Neutrophil (primary cell): ENCODE measurements around the gene PREX1.

Source experiments
- H3K27ac ChIP-seq: fragments of 200-600 bp; sonication (generic); 2 replicates; pipeline ENCODE4 v1.5.1; 2016; ENCODE audit warnings: mild to moderate bottlenecking, moderate library complexity
- H3K27me3 ChIP-seq: fragments of 200-600 bp; sonication (generic); 2 replicates; pipeline ENCODE4 v1.6.0; 2016; ENCODE audit warnings: mild to moderate bottlenecking
- H3K36me3 ChIP-seq: fragments of 200-600 bp; sonication (generic); 2 replicates; pipeline ENCODE4 v1.5.1; 2017
- H3K4me1 ChIP-seq, 2 experiments: fragments of 200-600 bp in 1 of 2; sonication (generic) in 1 of 2; 1 replicate in 1 of 2; 2 replicates in 1 of 2; pipeline versions ENCODE4 v1.5.1 to v1.6.1; 2013 to 2016; ENCODE audit warnings: low read depth in 1 of 2, low read length in 1 of 2, mild to moderate bottlenecking in 1 of 2, moderate library complexity in 1 of 2; ENCODE audit not compliant: control insufficient read depth in 1 of 2, insufficient read depth in 1 of 2
- H3K4me3 ChIP-seq, 2 experiments: fragments of 200-600 bp in 1 of 2; sonication (generic) in 1 of 2; 1 replicate in 1 of 2; 2 replicates in 1 of 2; pipeline ENCODE4 v1.5.1; 2013 to 2016; ENCODE audit warnings: low read depth in 1 of 2, low read length in 1 of 2, mild to moderate bottlenecking in 1 of 2, moderate library complexity in 1 of 2
- H3K9me3 ChIP-seq: fragments of 200-600 bp; sonication (generic); 2 replicates; pipeline ENCODE4 v1.5.1; 2016
- TF ChIP-seq, protein P1 (sequence below): fragments of 200-600 bp; sonication (generic); IDR thresholded peaks from 2 replicates; pipeline ENCODE4 v1.5.1; 2016; ENCODE audit warnings: antibody characterized with exemption

Gene PREX1

DNA sequence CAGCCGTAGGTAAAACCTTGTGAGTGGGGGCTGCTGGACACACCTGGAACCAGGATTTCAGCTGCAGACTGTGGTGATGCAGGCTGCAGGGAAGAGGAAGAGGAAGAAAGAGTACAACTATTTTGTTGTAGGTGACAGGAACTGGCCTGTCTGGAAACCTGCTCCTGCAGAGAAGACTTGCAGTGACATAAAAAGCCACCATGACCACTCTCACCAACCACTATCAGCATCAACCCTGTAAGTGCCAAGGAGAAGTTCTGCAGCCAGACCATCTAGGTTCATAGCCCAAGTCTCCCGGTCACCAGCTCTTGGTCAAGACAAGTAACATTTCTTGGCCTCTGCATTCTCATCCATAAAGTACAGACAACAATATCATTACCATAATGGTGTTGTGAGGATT lies 91.2 kb downstream of the PREX1 start:
- TF ChIP-seq, protein P1, sequence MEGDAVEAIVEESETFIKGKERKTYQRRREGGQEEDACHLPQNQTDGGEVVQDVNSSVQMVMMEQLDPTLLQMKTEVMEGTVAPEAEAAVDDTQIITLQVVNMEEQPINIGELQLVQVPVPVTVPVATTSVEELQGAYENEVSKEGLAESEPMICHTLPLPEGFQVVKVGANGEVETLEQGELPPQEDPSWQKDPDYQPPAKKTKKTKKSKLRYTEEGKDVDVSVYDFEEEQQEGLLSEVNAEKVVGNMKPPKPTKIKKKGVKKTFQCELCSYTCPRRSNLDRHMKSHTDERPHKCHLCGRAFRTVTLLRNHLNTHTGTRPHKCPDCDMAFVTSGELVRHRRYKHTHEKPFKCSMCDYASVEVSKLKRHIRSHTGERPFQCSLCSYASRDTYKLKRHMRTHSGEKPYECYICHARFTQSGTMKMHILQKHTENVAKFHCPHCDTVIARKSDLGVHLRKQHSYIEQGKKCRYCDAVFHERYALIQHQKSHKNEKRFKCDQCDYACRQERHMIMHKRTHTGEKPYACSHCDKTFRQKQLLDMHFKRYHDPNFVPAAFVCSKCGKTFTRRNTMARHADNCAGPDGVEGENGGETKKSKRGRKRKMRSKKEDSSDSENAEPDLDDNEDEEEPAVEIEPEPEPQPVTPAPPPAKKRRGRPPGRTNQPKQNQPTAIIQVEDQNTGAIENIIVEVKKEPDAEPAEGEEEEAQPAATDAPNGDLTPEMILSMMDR = no peak
- Histone ChIP-seq H3K4me1 (peaks cover 67 to 85% of the 10 kb centered on the region in 2 experiments), H3K4me3 (peak overlapping the region in 1 of 2 experiments; percentile 22), H3K9me3 (no peaks in the 10 kb centered on the region), H3K36me3 (peaks cover 100% of the 10 kb centered on the region), H3K27ac (peak overlapping the region; percentile 80), H3K27me3 (no peaks in the 10 kb centered on the region)

DNA sequence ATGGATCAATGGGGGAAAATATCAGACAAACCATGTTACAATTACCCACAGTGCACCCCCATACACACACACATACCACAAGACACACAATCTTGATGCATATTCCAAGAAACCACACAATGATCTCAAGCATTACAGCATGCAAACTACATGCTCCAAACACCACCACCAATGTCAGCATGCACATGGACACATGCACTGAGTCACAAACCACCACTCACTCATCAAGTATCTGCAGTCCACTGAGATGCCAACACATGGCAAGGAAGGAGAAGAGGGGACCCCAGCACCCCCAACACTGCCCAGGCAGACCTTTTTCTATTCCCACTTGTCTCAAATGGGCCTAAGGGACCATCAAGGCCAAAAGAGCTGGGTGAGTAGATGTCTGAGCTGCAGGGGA lies 91.6 kb downstream of the PREX1 start:
- TF ChIP-seq, protein P1 = no peak
- Histone ChIP-seq H3K36me3 (peaks cover 100% of the 10 kb centered on the region), H3K27ac (peak overlapping the region; percentile 80), H3K4me3 (no peak overlapping the region), H3K9me3 (no peaks in the 10 kb centered on the region), H3K4me1 (peaks cover 67 to 89% of the 10 kb centered on the region in 2 experiments), H3K27me3 (no peaks in the 10 kb centered on the region)

DNA sequence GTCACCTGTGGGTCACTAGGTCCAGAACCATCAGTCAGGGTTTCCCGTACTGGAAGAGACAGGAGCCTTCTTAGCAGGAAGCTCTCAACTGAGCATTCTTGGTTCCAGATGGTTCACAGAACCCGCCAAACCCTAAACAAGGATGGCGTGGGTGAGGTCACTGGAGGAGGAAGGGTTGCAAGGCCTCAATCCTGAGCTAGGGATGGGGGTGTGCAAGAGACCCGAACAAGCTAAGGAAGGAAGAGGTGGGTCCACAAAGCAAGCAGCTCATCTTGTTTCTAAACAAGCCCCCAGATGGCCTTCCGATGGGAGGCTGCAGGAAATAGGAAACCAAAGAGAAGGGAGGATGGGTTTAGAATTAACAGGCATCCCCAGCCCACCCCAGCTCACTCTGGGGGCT lies 92.7 kb downstream of the PREX1 start:
- peak overlapping the region; percentile 80 for H3K27ac ChIP-seq
- TF ChIP-seq, protein P1 = no peak
- H3K36me3 ChIP-seq = peaks cover 100% of the 10 kb centered on the region
- H3K4me3 ChIP-seq = peak overlapping the region in 1 of 2 experiments; percentile 6
- no peaks in the 10 kb centered on the region for H3K9me3 ChIP-seq
- H3K4me1 ChIP-seq = peaks cover 77 to 93% of the 10 kb centered on the region in 2 experiments
- no peaks in the 10 kb centered on the region for H3K27me3 ChIP-seq

DNA sequence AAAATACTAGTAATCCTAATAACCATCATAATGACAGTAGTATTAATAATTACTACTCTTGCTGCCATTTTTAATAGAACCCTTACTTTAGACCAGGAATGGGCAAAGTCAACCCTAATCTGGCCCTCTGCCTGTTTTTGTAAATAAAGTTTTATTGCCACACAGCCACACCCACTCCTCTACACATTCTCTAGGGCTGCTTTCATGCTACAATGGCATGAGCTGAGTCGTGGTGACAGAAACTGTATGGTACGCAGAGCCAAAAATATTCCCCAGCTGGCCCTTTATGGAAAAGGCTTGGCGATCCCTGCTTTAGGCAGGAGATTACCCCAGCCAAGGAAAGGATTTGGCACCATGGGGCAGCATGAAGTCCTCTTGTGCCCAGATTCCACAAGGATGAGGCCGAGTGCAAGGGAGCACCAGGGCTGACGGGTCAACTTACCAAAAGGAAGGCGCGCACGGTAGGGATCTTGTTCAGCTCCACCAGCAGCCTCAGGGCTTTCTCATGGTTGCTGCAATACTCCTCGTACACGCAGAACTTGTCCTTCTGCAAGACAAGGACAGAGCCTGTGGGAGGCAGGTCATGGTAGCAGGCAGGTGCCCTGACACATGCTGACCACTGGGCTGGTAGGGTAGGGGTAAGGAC lies 93.6 kb downstream of the PREX1 start:
- H3K4me1 ChIP-seq = peaks cover 79 to 93% of the 10 kb centered on the region in 2 experiments
- H3K27ac ChIP-seq = peak overlapping the region; percentile 80
- H3K36me3 ChIP-seq = peaks cover 100% of the 10 kb centered on the region
- TF ChIP-seq, protein P1 = no peak
- H3K27me3 ChIP-seq = no peaks in the 10 kb centered on the region
- no peak overlapping the region for H3K4me3 ChIP-seq
- H3K9me3 ChIP-seq = no peaks in the 10 kb centered on the region

DNA sequence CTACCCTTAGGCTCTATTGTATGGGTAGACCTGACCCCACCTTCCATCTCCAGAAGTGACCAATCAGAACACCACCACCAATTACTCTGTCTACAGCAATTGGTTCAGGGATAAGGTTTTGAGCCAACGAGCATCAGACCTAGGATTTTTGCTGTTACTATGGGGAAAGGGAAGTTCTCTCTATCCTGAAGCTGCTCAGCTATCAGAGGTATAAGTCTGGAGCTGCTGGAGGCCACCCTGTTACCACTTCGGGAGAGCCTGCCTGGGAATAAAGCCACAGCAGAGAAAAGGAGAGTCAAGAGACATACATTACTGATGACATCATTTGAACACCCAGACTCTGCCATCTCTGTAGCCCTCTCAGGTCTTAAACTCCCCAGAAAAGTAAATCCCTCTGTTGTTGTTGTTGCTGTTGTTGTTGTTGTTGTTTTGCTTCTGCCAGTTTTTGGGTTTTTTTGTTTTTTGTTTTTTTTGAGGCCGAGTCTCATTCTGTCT lies 94.5 kb downstream of the PREX1 start:
- Histone ChIP-seq H3K4me3 (no peak overlapping the region), H3K27ac (peak overlapping the region; percentile 66), H3K36me3 (peaks cover 100% of the 10 kb centered on the region), H3K27me3 (no peaks in the 10 kb centered on the region), H3K9me3 (no peaks in the 10 kb centered on the region), H3K4me1 (peaks cover 79 to 93% of the 10 kb centered on the region in 2 experiments)
- TF ChIP-seq, protein P1 = no peak
